Measurements from ENCODE around the gene MICAL3. TPM values are rescaled to one million over a fixed set of nuclear protein-coding genes. Genes with fewer than 3 reads are reported as not detected.

Gene MICAL3
- total RNA-seq, 1 experiment from 2014 or later = 15.2 TPM

- no peak for DNase-seq (ENCODE audit: extremely low read depth, low read depth)
Observed at GRCh38 chr22:17807086-17807485, 217.3 kb downstream of the MICAL3 start.

- no peak for DNase-seq (ENCODE audit: extremely low read depth, low read depth)
Observed at GRCh38 chr22:17806437-17806836, 217.9 kb downstream of the MICAL3 start.

- DNase-seq (ENCODE audit: extremely low read depth, low read depth) = no peak
Observed at GRCh38 chr22:17804331-17805080, 219.9 kb downstream of the MICAL3 start.

GRCh38 chr22:17803609-17804270, 220.6 kb downstream of the MICAL3 start:
- no peak for DNase-seq (ENCODE audit: extremely low read depth, low read depth)

GRCh38 chr22:17802822-17803221, 221.5 kb downstream of the MICAL3 start:
- DNase-seq (ENCODE audit: extremely low read depth, low read depth) = no peak

GRCh38 chr22:17802411-17802810, 221.9 kb downstream of the MICAL3 start:
- DNase-seq (ENCODE audit: extremely low read depth, low read depth) = no peak

GRCh38 chr22:17797721-17798559, 226.4 kb downstream of the MICAL3 start:
- no peak for DNase-seq (ENCODE audit: extremely low read depth, low read depth)

GRCh38 chr22:17796695-17797094, 227.7 kb downstream of the MICAL3 start:
- DNase-seq (ENCODE audit: extremely low read depth, low read depth) = no peak

GRCh38 chr22:17795661-17796548, 228.5 kb downstream of the MICAL3 start:
- DNase-seq (ENCODE audit: extremely low read depth, low read depth) = no peak

- DNase-seq (ENCODE audit: extremely low read depth, low read depth) = no peak
Observed at GRCh38 chr22:17794726-17795542, 229.4 kb downstream of the MICAL3 start.

GRCh38 chr22:17792854-17793434, 231.4 kb downstream of the MICAL3 start:
- DNase-seq (ENCODE audit: extremely low read depth, low read depth) = no peak

- DNase-seq (ENCODE audit: extremely low read depth, low read depth) = no peak
Observed at GRCh38 chr22:17792299-17792698, 232.1 kb downstream of the MICAL3 start.

GRCh38 chr22:17791196-17791595, 233.2 kb downstream of the MICAL3 start:
- no peak for DNase-seq (ENCODE audit: extremely low read depth, low read depth)

GRCh38 chr22:17789379-17790200, 234.8 kb downstream of the MICAL3 start:
- no peak for DNase-seq (ENCODE audit: extremely low read depth, low read depth)

- DNase-seq (ENCODE audit: extremely low read depth, low read depth) = no peak
Observed at GRCh38 chr22:17788528-17789378, 235.6 kb downstream of the MICAL3 start.

- no peak for DNase-seq (ENCODE audit: extremely low read depth, low read depth)
Observed at GRCh38 chr22:17787716-17788330, 236.5 kb downstream of the MICAL3 start.

GRCh38 chr22:17787241-17787640, 237.1 kb downstream of the MICAL3 start:
- no peak for DNase-seq (ENCODE audit: extremely low read depth, low read depth)
